Activated CD4-positive, alpha-beta T cell treated with anti-CD3 and anti-CD28 coated beads, Interleukin-2, amount 10 ng/mL, durations not matched to agents 7 days and 5 days (primary cell): ENCODE measurements around the gene YBX2. TPM values are rescaled to one million over a fixed set of nuclear protein-coding genes. Genes with fewer than 3 reads are reported as not detected.
A peak's percentile ranks its signal among the peaks of the same experiment; 100 is the strongest.

ENCODE experiments used
- CTCF ChIA-PET: fragments of 350-600 bp; sonication (Branson Sonifier 250); formaldehyde crosslinking; loops from one replicate; lab custom pipeline; 2021; ENCODE audit warnings: antibody characterized with exemption; lab: Charles Lee
- POLR2A ChIA-PET: fragments of 350-600 bp; sonication (Branson Sonifier 250); formaldehyde crosslinking; loops from one replicate; lab custom pipeline; 2021; ENCODE audit warnings: antibody characterized with exemption; lab: Charles Lee
- DNase-seq: peaks from one replicate; pipeline ENCODE4 v3.0.0-alpha.2; 2020
- H3K27ac Mint-ChIP-seq: one replicate; pipeline ENCODE4 v1.8.0; 2021; ENCODE audit warnings: mild to moderate bottlenecking, moderate library complexity, mixed read lengths
- H3K27me3 Mint-ChIP-seq: one replicate; pipeline ENCODE4 v1.8.0; 2021; ENCODE audit warnings: mixed read lengths
- H3K36me3 Mint-ChIP-seq: one replicate; pipeline ENCODE4 v1.8.0; 2021; ENCODE audit warnings: low read depth, mixed read lengths
- H3K4me1 Mint-ChIP-seq: one replicate; pipeline ENCODE4 v1.8.0; 2021; ENCODE audit warnings: mixed read lengths
- H3K4me3 Mint-ChIP-seq: one replicate; pipeline ENCODE4 v1.8.0; 2021; ENCODE audit warnings: mild to moderate bottlenecking, moderate library complexity, mixed read lengths
- H3K9me3 Mint-ChIP-seq: one replicate; pipeline ENCODE4 v1.8.0; 2021; ENCODE audit warnings: mixed read lengths
- total RNA-seq, 2 experiments: library from RNA; stranded (reverse); gene quantifications; one replicate each; pipeline ENCODE4 v1.2.3, GENCODE V29; 2021

YBX2 gene
- total RNA-seq, 2 experiments from 2014 or later: 0.55 to 0.83 TPM

- ChIA-PET POLR2A (interaction anchor here (0.7 to 1.1 kb wide), 4 partner anchors 9 to 254 kb away, joined by 3 to 6 read pairs (median 3); partner anchors contain the start of genes GPS2 and MPDU1), CTCF (interaction anchor here (0.7 to 4.7 kb wide), 13 partner anchors 11 to 253 kb away, joined by 3 to 19 read pairs (median 4); partner anchors contain the start of genes MPDU1, SENP3, TMEM102 and TMEM95)
- H3K4me3 Mint-ChIP-seq: peak overlapping the region; percentile 87
- H3K36me3 Mint-ChIP-seq: peaks cover 6% of the 10 kb centered on the region
- H3K4me1 Mint-ChIP-seq: peaks cover 60% of the 10 kb centered on the region
- peak overlapping the region; percentile 98 for H3K27ac Mint-ChIP-seq
- H3K27me3 Mint-ChIP-seq: no peaks in the 10 kb centered on the region
- no peaks in the 10 kb centered on the region for H3K9me3 Mint-ChIP-seq
- DNase-seq: peak; percentile 86
Observed at GRCh38 chr17:7329997-7330637, 35.7 kb upstream of the YBX2 start.

GRCh38 chr17:7329374-7329996 lies 35.0 kb upstream of the YBX2 start:
- Mint-ChIP-seq H3K4me1 (peaks cover 57% of the 10 kb centered on the region), H3K9me3 (no peaks in the 10 kb centered on the region), H3K27me3 (no peaks in the 10 kb centered on the region), H3K27ac (peak overlapping the region; percentile 98), H3K4me3 (peak overlapping the region; percentile 87), H3K36me3 (peaks cover 8% of the 10 kb centered on the region)
- CTCF ChIA-PET: interaction anchor here (1.0 to 4.7 kb wide), 12 partner anchors 12 to 254 kb away, joined by 3 to 19 read pairs (median 4); partner anchors contain the start of genes MPDU1, SENP3, TMEM102 and TMEM95
- POLR2A ChIA-PET: interaction anchor here (0.7 to 1.1 kb wide), 4 partner anchors 9 to 254 kb away, joined by 3 to 6 read pairs (median 3); partner anchors contain the start of genes GPS2 and MPDU1
- peak; percentile 97 for DNase-seq

GRCh38 chr17:7328840-7329373 lies 34.5 kb upstream of the YBX2 start, which contains the start of gene NEURL4:
Gene NEURL4, minus strand, starts transcription at chr17:7329335. Its CDS starts 23 bp downstream, at chr17:7329312.
- peak within 1 kb of the TSS; percentile 98 for H3K27ac Mint-ChIP-seq
- H3K9me3 Mint-ChIP-seq: no peaks in the 10 kb centered on the region
- H3K4me3 Mint-ChIP-seq: peak within 1 kb of the TSS; percentile 87
- POLR2A ChIA-PET: interaction anchor here (1.0 to 1.1 kb wide), 3 partner anchors 8 to 255 kb away, joined by 3 to 6 read pairs (median 3); partner anchors contain the start of genes GPS2 and MPDU1
- peaks cover 60% of the 10 kb centered on the region for H3K4me1 Mint-ChIP-seq
- CTCF ChIA-PET: interaction anchor here (1.0 to 4.7 kb wide), 8 partner anchors 10 to 255 kb away, joined by 3 to 19 read pairs (median 4); partner anchors contain the start of genes MPDU1 and TMEM95
- H3K36me3 Mint-ChIP-seq: peaks cover 11% of the 10 kb centered on the region
- DNase-seq: peak; percentile 45
- H3K27me3 Mint-ChIP-seq: no peaks in the 10 kb centered on the region

- H3K9me3 Mint-ChIP-seq: no peaks in the 10 kb centered on the region
- peaks cover 13% of the 10 kb centered on the region for H3K36me3 Mint-ChIP-seq
- peak overlapping the region; percentile 54 for H3K27ac Mint-ChIP-seq
- peak overlapping the region; percentile 87 for H3K4me3 Mint-ChIP-seq
- ChIA-PET CTCF (interaction anchor here (1.0 to 2.1 kb wide), 4 partner anchors 9 to 32 kb away, joined by 3 to 7 read pairs (median 4); partner anchors contain the start of gene ACAP1), POLR2A (no interaction called here)
- H3K4me1 Mint-ChIP-seq: peaks cover 55% of the 10 kb centered on the region
- DNase-seq: no peak
- H3K27me3 Mint-ChIP-seq: no peaks in the 10 kb centered on the region
Observed at GRCh38 chr17:7328009-7328408, 33.6 kb upstream of the YBX2 start.

GRCh38 chr17:7327501-7327900 lies 33.1 kb upstream of the YBX2 start:
- no peaks in the 10 kb centered on the region for H3K27me3 Mint-ChIP-seq
- H3K4me1 Mint-ChIP-seq: peaks cover 50% of the 10 kb centered on the region
- no peak overlapping the region for H3K27ac Mint-ChIP-seq
- POLR2A ChIA-PET: no interaction called here
- H3K9me3 Mint-ChIP-seq: no peaks in the 10 kb centered on the region
- CTCF ChIA-PET: interaction anchor here (0.6 to 2.1 kb wide), 5 partner anchors 9 to 109 kb away, joined by 3 to 7 read pairs (median 4); partner anchors contain the start of gene ACAP1
- no peak for DNase-seq
- no peak overlapping the region for H3K4me3 Mint-ChIP-seq
- peaks cover 13% of the 10 kb centered on the region for H3K36me3 Mint-ChIP-seq

GRCh38 chr17:7327056-7327455 lies 32.6 kb upstream of the YBX2 start:
- Mint-ChIP-seq H3K4me3 (no peak overlapping the region), H3K27me3 (no peaks in the 10 kb centered on the region), H3K4me1 (peaks cover 46% of the 10 kb centered on the region), H3K36me3 (peaks cover 17% of the 10 kb centered on the region), H3K27ac (no peak overlapping the region), H3K9me3 (no peaks in the 10 kb centered on the region)
- no peak for DNase-seq
- ChIA-PET CTCF (interaction anchor here (0.6 to 2.1 kb wide), 5 partner anchors 9 to 108 kb away, joined by 3 to 7 read pairs (median 4); partner anchors contain the start of gene ACAP1), POLR2A (no interaction called here)

- H3K4me3 Mint-ChIP-seq: no peak overlapping the region
- ChIA-PET POLR2A (no interaction called here), CTCF (interaction anchor here (0.9 to 2.1 kb wide), 5 partner anchors 8 to 107 kb away, joined by 3 to 11 read pairs (median 4); partner anchors contain the start of genes ACAP1 and GPS2)
- no peaks in the 10 kb centered on the region for H3K9me3 Mint-ChIP-seq
- H3K4me1 Mint-ChIP-seq: peaks cover 42% of the 10 kb centered on the region
- no peak for DNase-seq
- H3K36me3 Mint-ChIP-seq: peaks cover 23% of the 10 kb centered on the region
- H3K27ac Mint-ChIP-seq: no peak overlapping the region
- H3K27me3 Mint-ChIP-seq: no peaks in the 10 kb centered on the region
Observed at GRCh38 chr17:7326186-7326585, 31.7 kb upstream of the YBX2 start.

- DNase-seq: no peak
- H3K9me3 Mint-ChIP-seq: no peaks in the 10 kb centered on the region
- no peak overlapping the region for H3K4me3 Mint-ChIP-seq
- no peaks in the 10 kb centered on the region for H3K27me3 Mint-ChIP-seq
- POLR2A ChIA-PET: no interaction called here
- peaks cover 38% of the 10 kb centered on the region for H3K4me1 Mint-ChIP-seq
- no peak overlapping the region for H3K27ac Mint-ChIP-seq
- CTCF ChIA-PET: interaction anchor here (0.8 to 2.1 kb wide), 3 partner anchors 10 to 65 kb away, joined by 4 to 11 read pairs (median 5); partner anchors contain the start of gene GPS2
- H3K36me3 Mint-ChIP-seq: peaks cover 28% of the 10 kb centered on the region
Observed at GRCh38 chr17:7325031-7325528, 30.6 kb upstream of the YBX2 start.

GRCh38 chr17:7324438-7324779 lies 30.0 kb upstream of the YBX2 start:
- Mint-ChIP-seq H3K4me3 (no peak overlapping the region), H3K4me1 (peaks cover 31% of the 10 kb centered on the region), H3K9me3 (no peaks in the 10 kb centered on the region), H3K27ac (no peak overlapping the region), H3K36me3 (peaks cover 28% of the 10 kb centered on the region), H3K27me3 (no peaks in the 10 kb centered on the region)
- ChIA-PET CTCF (interaction anchor here (0.8 to 2.1 kb wide), 3 partner anchors 9 to 65 kb away, joined by 4 to 11 read pairs (median 5); partner anchors contain the start of gene GPS2), POLR2A (no interaction called here)
- DNase-seq: no peak

- H3K4me3 Mint-ChIP-seq: no peak overlapping the region
Observed at GRCh38 chr17:7323731-7324437, 29.4 kb upstream of the YBX2 start.

GRCh38 chr17:7322520-7323194 lies 28.2 kb upstream of the YBX2 start:
- DNase-seq: no peak
- Mint-ChIP-seq H3K4me3 (no peak overlapping the region), H3K27me3 (no peaks in the 10 kb centered on the region), H3K9me3 (no peaks in the 10 kb centered on the region), H3K4me1 (peaks cover 18% of the 10 kb centered on the region), H3K36me3 (peaks cover 34% of the 10 kb centered on the region), H3K27ac (no peak overlapping the region)
- ChIA-PET CTCF (interaction anchor here (0.7 to 1.7 kb wide), 7 partner anchors 9 to 235 kb away, joined by 3 to 12 read pairs (median 4); partner anchors contain the start of genes ACAP1 and TNFSF13), POLR2A (no interaction called here)

More at GRCh38 chr17:7323731-7324437, 29.4 kb upstream of the YBX2 start:
- POLR2A ChIA-PET: no interaction called here
- peaks cover 28% of the 10 kb centered on the region for H3K36me3 Mint-ChIP-seq
- H3K9me3 Mint-ChIP-seq: no peaks in the 10 kb centered on the region
- CTCF ChIA-PET: interaction anchor here (0.7 to 2.1 kb wide), 4 partner anchors 9 to 138 kb away, joined by 3 to 11 read pairs (median 6); partner anchors contain the start of gene GPS2
- no peaks in the 10 kb centered on the region for H3K27me3 Mint-ChIP-seq
- peaks cover 30% of the 10 kb centered on the region for H3K4me1 Mint-ChIP-seq
- H3K27ac Mint-ChIP-seq: no peak overlapping the region
- DNase-seq: peak; percentile 71
